Psoas muscle (tissue), 8 donors: ENCODE results near the gene COL4A3. TPM values are rescaled to one million over a fixed set of nuclear protein-coding genes. Genes with fewer than 3 reads are reported as not detected.

Experiments used
- ATAC-seq, 4 donors: fragments of 200-7000 bp; cut with Tn5 transposase; one replicate each; pipeline ENCODE4 v1.9.1; 2020; ENCODE audit warnings: moderate library complexity in 3 of 4, mild to moderate bottlenecking in 2 of 4
- DNase-seq, 2 donors: peaks; one replicate each; pipeline ENCODE4 v3.0.0-alpha.2; 2020
- H3K27ac ChIP-seq: fragments of 200-600 bp; one replicate; pipeline ENCODE4 v1.8.0; 2022
- H3K27me3 ChIP-seq, 3 donors: fragments of 200-600 bp in 1 of 3; one replicate each; pipeline versions ENCODE4 v1.6.1 to v1.8.0; 2013 to 2022; ENCODE audit warnings: low read length in 2 of 3, mild to moderate bottlenecking in 2 of 3, moderate library complexity in 1 of 3; ENCODE audit not compliant: insufficient read depth in 3 of 3
- H3K36me3 ChIP-seq, 2 donors: fragments of 200-600 bp in 1 of 2; one replicate each; pipeline versions ENCODE4 v1.6.1 to v1.8.0; 2013 to 2022; ENCODE audit warnings: low read depth in 1 of 2, mild to moderate bottlenecking in 1 of 2, moderate library complexity in 1 of 2; ENCODE audit not compliant: insufficient read depth in 1 of 2
- H3K4me1 ChIP-seq: fragments of 200-600 bp; one replicate; pipeline ENCODE4 v1.8.0; 2022
- H3K4me3 ChIP-seq: fragments of 200-600 bp; one replicate; pipeline ENCODE4 v1.8.0; 2022; ENCODE audit warnings: mild to moderate bottlenecking
- H3K9me3 ChIP-seq: fragments of 200-600 bp; one replicate; pipeline ENCODE4 v1.8.0; 2022
- CTCF ChIP-seq: fragments of 200-600 bp; IDR thresholded peaks from one replicate; pipeline ENCODE4 v1.8.0; 2022; ENCODE audit warnings: antibody characterized with exemption
- WGBS, 3 donors: extraction: QIAGEN DNeasy Blood & Tissue Kit; methylation state at CpG; one replicate each; pipeline versions ENCODE4 v1.1.6 to v1.1.7; 2013; 5-methylcytosine and 5-hydroxymethylcytosine counted together
- intact Hi-C, 2 donors: fragments of 100-400 bp; cut with DNase I; formaldehyde crosslinking; loops; one replicate each; pipeline versions ENCODE4 v1.11.0 to v1.14.2; 2022
- polyA plus RNA-seq, 3 donors: library from polyadenylated mRNA; stranded (reverse); fragments of 200-250 nt; gene quantifications; one replicate each; pipeline ENCODE4 v1.2.3, GENCODE V29; 2013
- total RNA-seq, 4 donors: library from RNA; stranded (reverse); fragmentation: NEBNext Ultra II Directional in 2 of 4; extraction: Animal tissue kit (Norgen Biotek cat#: 25700) in 2 of 4; gene quantifications; one replicate each; pipeline versions ENCODE4 v1.2.1 to v1.2.4, GENCODE V29; 2021 to 2023
- donor health status: healthy with polysubstance abuse.
- donor health status: DM: no; HTN: no; CAD: no; lungs with moderate emphysema.
- donor health status: Bipolar disorder and iron deficiency.
- donor health status: healthy.
- donor health status: DM: yes; HTN: yes; CAD: no.
- donor health status: DM: no; HTN: no; CAD: no.
- donor health status: DM: no; HTN: no; CAD: no.
- donor health status: DM: yes; HTN: yes; CAD: no.

COL4A3 gene
- total and polyA plus RNA-seq, 7 donors, result 3.1 to 29.4 (median 5.6) TPM

- DNase-seq (no peak), ATAC-seq (no peak)
- Histone ChIP-seq H3K27me3 (no peaks in the 10 kb centered on the region), H3K36me3 (peaks cover 5 to 100% of the 10 kb centered on the region in 2 donors), H3K4me1 (no peaks in the 10 kb centered on the region), H3K4me3 (no peak overlapping the region), H3K9me3 (no peaks in the 10 kb centered on the region), H3K27ac (no peak overlapping the region)
- TF ChIP-seq CTCF, result no peak
- intact Hi-C loops, result no loop called here
- WGBS, 3 donors, result 90 to 93% (median 92%) methylated on average over 5 of the region's 5 CpGs
These were observed 95.6 kb downstream of the COL4A3 start for GRCh38 chr2:227260041-227260440.

GRCh38 chr2:227267410-227268115 lies 103.1 kb downstream of the COL4A3 start:
- ATAC-seq, result peak; percentile 68 to 97 (median 77)
- WGBS, 3 donors, result 62 to 76% (median 67%) methylated on average over 10 of the region's 10 CpGs

GRCh38 chr2:227280895-227281294 lies 116.5 kb downstream of the COL4A3 start:
- no peaks in the 10 kb centered on the region for H3K27me3 ChIP-seq
- ATAC-seq (no peak), DNase-seq (no peak)
- no peak for TF ChIP-seq CTCF
- H3K27ac ChIP-seq, result no peak overlapping the region
- H3K4me3 ChIP-seq, result no peak overlapping the region
- peaks cover 5 to 100% of the 10 kb centered on the region in 2 donors for H3K36me3 ChIP-seq
- H3K9me3 ChIP-seq, result no peaks in the 10 kb centered on the region
- H3K4me1 ChIP-seq, result no peaks in the 10 kb centered on the region
- intact Hi-C loops, result no loop called here

More at GRCh38 chr2:227267410-227268115, 103.1 kb downstream of the COL4A3 start:
- no peaks in the 10 kb centered on the region for H3K27me3 ChIP-seq
- peak overlapping the region; percentile 27 for H3K27ac ChIP-seq
- TF ChIP-seq CTCF, result no peak
- H3K4me1 ChIP-seq, result no peaks in the 10 kb centered on the region
- intact Hi-C loops, result no loop called here
- no peak overlapping the region for H3K4me3 ChIP-seq
- no peaks in the 10 kb centered on the region for H3K9me3 ChIP-seq
- peak in 1 of 2 donors; percentile 19 for DNase-seq
- peaks cover 0 to 100% of the 10 kb centered on the region in 2 donors for H3K36me3 ChIP-seq

- WGBS, 3 donors, result 89 to 94% (median 92%) methylated on average over 6 of the region's 6 CpGs
- Histone ChIP-seq H3K27me3 (no peaks in the 10 kb centered on the region), H3K4me3 (no peak overlapping the region), H3K9me3 (no peaks in the 10 kb centered on the region), H3K27ac (no peak overlapping the region), H3K36me3 (peaks cover 7 to 100% of the 10 kb centered on the region in 2 donors), H3K4me1 (no peaks in the 10 kb centered on the region)
- no peak for DNase-seq
- ATAC-seq, result no peak
- no peak for TF ChIP-seq CTCF
- intact Hi-C loops, result no loop called here
These were observed 121.4 kb downstream of the COL4A3 start for GRCh38 chr2:227285741-227286236.
